HG03045 (cell line): ENCODE measurements around the gene SRMS.

Experiments
- ATAC-seq: cut with Tn5 transposase; IDR thresholded peaks from one replicate; pipeline ENCODE4 v1.9.1; 2021; ENCODE audit warnings: mild to moderate bottlenecking, moderate library complexity; ENCODE audit not compliant: unreplicated experiment

Gene SRMS

DNA sequence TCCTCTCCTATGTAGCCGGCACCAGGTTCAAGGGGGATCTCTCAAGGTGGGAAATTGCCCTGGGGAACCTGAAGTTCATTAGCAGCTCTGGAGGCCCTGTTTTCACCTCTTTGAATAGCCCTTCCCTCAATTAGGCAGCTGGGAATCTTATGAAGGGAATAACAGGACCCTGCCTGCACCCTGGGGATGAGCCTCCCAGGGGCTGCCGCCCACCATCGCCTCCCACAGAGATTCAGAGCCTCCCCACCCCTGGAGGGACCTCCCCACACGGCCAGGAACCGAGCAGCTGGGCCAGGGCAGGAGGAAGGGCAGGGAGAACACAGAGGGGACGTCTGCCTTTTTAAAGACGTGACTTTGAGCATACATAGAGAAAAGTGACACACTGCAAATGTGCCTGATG is 44.0 kb downstream of the SRMS start:
- ATAC-seq: no peak

DNA sequence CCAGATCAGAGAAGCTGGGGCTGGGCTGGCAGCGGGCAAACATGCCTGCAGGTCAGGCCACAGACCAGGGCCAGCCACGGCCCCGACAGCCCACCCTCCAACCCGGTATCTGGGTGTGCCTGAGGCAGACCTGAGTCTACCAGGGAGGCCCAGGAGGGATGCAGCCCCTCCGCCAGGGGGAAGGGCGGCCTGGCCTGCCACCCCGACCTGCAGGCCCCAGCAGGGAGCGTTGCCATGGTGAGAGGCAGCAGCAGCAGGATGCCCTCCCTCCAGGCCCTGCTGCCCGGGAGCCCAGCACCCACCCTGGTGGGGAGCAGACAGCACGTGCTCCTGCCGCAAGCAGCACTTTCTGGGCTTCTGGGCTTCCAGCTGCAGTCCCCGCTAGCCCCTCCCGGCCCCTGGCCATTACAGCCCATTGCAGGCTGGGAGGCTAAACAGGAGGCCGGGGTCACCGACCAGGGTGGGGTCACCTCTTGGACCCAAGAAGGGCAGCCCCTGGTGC is 44.8 kb downstream of the SRMS start:
- no peak for ATAC-seq

DNA sequence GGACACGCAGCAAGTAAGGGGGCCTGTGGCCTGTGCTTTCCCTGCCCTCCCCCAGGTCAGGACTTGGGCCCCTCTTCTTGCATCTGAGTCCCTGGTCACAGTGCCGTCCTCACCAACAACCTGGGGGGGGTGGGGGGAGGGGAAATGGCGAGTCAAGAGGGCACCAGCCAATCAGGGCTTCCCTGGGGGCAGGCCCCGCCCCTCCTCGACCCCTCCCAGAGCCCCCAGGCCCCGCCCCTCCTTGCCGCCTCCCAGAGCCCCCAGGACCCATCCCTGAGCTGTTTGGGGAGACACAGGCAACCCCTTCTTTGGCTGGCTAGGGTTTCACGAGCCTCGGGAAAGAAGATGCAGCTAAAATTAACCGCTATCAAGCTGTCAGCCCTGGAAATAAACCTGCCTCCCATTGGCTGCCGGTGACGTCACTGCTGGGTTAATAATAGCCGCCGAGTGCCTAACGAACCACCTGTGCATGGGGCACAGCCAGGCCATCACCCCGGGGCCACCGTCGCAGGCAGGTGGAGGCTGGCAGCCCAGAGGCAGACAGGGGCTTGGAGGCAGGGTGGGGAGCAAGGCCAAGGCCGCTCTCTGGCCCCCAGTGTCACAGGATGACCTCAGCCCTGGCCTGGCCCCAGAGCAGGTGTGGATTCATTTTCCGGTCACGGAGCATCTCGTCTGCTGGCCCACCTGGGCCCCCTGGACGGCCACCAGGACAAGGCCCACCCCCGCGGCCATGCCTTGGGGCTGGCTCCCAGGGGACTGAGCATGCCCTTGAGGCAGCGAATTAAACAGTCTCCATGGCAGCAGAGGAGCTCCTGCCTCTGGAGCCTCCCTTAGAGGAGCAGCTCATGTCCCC is 45.5 kb downstream of the SRMS start:
- no peak for ATAC-seq

DNA sequence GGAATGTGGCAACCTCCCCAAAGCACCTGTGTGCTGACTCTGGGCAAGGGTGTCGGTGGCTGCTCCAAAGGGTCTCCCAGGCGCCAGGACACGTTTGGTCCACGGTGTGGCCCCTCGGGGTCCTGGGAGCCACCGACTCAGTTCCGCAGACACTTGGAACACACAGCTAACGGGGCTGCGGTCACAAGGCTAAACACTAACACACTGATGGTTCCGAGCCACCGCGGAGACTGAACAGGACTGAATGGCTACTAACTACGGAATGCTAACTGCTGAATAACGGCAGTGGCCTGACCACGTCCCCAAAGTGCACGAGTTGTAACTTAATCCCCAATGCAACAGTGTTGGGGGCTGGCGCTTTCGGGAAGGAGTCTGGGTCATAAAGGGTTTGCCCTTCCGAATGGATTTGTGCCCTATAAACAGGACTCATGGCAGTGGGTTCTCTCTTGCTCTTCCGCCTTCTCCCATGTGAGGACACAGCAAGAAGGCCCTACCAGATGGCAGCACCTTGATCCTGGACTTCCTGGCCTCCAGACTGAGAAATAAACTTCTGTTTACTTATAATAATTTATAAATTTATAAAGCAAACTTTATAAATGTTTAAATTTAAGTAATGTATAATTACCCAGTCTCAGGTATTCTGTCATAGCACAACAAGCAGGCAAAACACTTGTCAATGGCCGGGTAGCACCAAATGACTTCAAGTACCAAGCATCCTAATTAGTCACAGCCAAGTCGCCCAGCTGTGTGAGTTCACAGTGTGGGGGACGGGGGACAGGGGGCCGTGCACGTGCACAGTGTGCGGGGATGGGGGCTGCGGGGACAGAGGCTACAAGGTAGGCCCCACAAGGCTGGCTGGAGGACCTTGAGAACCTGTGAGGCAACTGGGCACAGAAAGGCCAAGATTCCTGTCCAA is 46.4 kb downstream of the SRMS start:
- ATAC-seq: no peak

DNA sequence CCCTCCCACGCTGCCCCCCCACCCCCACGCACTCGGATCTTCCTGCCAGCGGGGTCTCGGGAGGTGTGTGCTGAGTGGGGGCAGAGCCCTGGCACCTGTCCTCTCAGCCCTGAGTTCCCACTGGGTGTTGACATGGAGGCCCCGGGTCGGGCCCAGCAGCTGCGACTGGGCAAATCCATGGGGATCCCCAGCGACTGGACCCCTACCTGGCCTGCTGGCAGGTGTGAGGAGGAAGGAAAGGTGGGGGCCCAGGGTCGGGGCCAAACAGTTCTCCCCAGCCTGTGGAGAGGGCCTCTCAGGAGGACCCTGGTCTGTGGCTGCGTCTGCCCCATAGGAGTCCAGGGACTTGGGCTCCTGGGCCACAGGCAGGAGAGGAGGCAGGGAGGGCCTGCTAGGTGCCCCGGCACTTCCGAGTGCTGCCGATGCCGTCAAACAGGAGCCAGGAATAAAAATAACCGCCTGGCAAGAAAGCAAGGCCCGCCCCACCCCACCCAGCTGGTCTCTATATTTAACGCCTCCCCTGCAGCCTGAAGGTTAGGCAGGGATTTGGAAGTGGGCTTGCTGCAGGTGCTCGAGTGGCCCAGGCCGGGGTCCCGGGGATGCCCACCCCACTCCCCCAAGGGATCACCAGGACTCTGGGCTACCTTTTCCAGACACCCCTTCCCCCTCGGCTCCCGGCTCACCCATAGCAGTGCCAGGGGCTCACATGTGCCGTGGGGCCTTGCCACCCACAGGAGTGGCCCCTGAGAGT is 47.2 kb downstream of the SRMS start:
- no peak for ATAC-seq

DNA sequence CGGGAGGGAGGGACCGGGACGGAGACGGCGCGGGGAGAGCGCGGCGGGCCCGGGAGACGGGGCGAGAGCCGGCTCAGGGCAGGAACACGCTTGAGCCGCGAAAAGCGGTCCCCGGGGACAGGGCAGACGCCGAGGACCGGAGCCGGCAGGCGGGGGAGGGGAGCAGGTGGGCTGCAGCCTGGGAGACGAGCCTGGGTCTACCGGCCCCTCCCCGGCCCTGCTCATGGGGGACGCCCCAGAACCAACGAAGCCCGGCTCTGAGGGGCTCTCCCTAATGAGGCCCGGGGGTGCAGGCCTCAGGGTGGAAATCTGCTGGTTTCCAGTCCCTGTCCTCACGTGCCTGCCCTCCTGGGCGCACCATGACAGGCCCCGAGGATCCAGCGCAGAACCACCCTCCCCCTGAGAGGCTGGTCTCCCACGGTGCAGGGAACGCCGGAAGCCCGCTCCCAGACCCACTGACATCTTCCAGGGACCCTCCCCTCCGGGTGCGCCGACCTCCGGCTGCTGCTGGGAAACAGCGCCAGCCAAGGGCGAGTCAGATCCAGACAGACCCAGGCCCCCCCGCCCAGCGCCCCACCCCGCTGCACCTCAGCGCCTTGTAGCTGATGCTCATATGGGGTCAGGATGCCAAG is 48.1 kb downstream of the SRMS start:
- no peak for ATAC-seq

DNA sequence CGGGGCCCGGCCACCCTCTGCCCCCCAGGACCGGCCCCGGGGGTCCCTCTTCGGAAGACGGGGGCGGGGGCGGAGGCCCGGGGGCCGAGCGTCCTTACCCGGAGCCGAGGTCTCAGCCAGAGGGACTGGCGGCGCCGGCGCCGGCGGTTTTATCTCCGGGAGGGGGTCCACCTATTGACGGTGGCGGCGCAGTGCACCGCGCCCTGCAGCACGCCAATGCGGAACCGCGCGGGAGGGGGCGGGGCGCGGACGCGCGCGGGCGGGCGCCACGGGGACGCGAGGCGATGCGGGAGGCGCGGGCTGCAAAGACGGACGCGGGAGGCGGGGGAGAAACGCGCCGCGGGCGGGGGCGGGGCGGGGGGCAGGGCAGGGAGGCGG is 48.6 kb downstream of the SRMS start, which contains the start of gene EEF1A2:
EEF1A2 (minus strand) TSS at position 124 of the 378 bp plus-strand sequence. CDS start 1,320 bp downstream, outside the sequence.
- ATAC-seq: no peak

DNA sequence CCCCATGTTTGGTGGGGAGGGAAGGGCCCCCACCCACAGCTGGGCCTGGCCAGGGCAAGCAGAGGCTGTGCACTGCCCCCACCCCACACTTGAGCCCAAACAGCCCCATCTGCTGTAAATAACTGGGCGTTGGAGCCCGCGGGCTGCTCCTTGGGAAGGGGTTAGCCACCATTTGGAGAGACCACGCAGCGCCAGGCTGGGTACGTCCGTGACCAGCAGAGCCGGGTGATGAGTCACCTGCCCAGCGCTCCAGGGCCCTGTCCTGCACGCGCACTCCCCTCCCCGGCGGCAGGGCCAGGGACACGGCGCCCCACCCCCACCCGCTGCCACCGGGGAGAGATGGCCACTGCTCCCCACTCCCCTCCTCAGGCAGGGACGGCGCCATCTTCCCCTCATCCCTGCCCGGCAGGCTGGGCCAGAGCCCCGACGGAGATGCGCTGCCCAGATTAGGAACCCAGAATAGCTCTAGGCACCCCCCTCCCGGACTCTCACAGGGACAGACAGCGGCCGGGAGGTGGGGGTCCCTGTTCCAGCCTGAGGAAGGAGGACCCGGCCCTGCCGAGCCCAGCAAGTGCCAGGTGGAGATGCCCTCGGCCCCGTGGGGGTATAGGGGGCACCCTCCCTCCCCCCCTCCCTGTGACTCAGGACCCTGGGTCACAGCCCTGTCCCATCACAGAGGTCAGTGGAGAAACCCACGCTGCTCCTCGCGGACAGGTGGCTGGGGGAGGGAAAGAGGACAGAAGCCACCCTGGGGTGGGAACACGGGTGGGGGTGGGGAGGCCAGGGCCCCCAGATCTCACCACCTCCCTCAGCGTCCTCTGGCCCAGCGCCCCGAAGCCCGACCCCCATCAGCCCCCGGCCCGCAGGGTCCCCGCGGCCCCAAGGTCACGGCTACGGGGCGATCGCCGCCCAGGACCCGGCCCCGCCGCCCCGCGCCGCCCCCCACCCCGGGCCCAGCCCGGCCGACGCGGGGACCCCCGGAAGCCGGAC is 49.3 kb downstream of the SRMS start:
- no peak for ATAC-seq

DNA sequence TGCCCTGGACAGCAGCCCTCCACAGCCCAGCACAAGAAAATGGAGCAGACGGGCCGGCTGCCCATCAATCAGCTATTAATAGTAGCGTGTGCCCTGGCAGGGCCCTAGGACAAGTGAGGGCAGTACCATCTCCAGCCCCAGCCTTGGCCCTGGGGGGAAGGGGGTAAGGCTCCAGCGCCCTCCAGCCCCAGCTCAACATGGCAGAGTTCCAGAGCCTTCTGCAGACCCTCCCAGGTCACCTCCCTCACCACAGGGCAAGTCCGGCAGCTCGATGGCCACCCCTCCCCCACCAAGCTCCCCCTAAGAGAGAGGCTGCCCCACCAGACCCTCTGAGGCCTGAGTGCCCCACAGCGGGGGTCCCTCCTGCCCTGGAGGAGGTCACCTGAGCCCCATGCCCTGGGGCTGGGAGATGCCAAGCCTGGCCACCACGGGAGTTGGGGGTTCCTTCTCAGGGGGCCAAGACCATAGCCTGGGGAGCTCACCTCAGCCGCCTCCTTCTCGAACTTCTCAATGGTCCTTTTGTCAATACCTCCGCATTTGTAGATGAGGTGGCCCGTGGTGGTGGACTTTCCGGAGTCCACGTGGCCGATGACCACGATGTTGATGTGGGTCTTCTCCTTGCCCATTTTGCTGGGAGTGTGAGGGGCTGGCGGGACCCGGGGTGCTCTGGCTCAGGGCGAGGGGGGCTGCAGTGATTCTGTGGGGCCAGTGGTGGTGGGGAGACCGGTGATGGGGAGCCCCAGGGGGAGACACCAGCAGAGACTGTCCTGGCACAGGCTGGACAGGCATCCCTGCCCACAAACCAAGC is 50.2 kb downstream of the SRMS start:
- no peak for ATAC-seq

DNA sequence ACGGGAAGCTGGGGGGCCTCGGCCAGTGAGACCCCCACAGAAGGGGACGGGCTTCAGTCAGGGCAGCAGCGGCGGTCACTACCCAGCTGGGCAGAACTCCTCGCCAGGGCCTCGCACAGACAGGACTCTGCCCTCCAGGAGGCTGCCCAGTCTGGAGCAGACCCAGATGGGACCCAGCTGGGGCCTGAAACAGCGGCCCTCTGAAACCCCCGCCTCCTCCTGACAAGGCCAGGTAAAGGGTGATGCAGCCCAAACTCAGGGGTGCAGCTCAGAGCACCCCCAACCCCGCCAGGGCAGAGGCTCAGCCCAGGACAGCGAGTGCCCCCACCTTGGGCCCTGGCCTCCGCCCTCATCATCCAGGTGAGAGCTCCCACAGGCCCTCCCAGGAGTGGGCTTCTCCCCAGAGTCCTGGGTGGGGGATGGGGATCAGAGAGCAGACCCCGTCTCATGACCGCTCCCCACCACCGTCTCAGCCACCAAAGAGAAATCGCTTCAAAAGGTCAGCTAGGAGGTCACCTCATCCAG is 50.9 kb downstream of the SRMS start:
- no peak for ATAC-seq

DNA sequence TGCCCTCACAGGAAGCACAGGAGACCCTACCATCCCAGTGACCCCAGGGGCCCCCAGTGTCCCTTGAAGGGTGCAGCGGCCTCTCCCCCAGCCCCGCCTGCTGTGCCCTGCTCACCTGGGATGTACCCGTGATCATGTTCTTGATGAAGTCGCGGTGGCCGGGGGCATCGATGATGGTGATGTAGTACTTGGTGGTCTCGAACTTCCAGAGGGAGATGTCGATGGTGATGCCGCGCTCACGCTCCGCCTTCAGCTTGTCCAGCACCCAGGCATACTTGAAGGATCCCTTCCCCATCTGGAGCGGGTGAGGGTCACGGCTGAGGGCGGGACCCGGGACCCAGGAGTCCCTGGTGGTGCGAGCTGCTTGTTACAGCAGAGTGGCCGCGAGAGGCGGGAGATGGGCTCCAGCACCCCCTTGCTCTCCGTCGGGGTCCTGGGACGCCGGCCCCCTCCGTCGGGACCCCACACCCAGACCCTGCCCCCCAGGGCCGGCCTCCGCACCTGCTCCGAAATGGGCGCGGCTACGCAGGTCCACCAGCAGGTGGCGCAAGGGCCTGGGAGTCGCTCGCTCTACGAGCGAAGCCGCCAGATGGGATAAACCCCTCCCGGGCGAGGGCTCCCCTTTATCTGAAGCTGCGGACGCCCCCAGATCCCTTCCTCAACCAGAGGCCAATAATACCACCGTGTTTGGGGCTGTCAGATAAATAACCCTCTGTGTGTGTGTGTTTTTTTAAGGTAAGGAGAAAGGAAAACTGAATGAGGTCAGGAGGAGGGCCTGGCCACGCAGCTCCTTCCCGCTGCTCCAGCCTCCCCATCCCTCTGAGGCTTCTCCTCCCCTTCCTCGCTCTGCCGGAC is 51.6 kb downstream of the SRMS start:
- no peak for ATAC-seq

DNA sequence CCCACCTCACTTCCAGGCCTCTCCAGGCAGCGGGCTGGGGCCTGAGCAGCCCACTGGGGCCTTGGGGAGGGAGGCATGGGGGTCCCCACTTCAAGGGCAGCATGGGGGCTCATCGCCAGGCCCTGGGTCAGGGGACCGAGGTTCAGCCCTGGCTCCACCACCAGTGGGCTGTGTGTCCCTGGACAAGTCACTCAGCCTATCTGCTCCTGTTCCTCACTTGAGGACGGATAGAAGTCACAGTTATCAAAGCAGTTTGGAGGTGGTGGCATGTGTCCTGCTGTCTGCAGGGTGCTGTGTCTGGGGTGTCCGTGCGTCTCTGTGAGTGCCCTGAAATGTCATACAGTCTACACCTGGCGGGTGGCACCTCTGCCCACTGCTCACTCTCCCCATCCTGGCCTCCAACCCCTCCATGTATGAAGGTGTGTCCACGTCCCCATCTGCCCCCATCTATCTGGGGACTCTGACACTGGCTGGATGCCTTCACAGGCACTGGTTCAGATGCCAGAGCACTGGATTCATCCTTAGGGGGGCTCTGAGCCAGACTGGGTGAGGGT is 52.3 kb downstream of the SRMS start:
- no peak for ATAC-seq

DNA sequence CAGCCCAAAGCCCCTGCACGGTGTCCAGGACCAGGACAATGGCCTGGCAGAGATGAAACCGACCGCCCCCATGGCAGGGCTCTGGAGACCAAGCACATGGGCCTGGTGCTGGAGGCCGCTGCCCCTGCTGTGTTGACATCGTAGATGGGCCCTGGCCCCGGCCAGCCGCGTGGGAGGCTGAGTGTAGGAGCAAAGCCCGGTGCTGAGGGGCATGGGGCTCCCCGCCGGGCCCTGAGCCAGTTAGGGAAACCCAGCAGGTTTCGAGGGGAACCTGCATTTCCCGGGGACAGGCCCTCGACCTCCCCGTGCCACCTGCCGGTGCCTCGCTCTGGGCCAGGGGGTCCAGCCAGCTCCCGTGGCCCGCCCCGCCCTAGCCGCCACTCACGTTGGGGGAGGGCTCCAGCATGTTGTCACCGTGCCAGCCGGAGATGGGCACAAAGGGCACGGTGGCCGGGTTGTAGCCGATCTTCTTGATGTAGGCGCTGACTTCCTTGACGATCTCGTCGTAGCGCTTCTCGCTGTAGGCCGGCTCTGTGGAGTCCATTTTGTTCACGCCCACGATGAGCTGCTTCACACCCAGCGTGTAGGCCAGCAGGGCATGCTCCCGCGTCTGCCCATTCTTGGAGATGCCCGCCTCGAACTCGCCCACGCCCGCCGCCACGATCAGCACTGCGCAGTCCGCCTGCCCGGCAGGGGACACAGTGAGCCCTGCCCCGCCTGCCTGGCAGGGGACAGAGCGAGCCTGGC is 53.0 kb downstream of the SRMS start:
- no peak for ATAC-seq

DNA sequence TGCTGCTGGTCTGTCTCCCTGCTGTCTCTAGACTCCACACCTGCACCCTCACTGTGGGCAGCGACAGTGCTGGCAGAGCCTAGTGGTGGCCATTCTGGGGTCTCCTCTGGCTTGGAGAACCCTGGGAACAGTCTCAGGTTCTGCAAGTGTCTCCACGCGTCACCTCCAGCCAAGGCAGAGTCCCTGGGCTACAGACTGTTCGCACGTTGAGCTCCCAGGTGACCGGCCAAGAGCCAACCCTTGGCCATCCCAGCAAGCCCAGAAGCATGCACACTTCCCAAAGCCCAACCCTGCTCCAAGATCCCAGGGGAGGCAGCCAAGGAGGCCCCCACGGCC is 53.5 kb downstream of the SRMS start:
- ATAC-seq: no peak

DNA sequence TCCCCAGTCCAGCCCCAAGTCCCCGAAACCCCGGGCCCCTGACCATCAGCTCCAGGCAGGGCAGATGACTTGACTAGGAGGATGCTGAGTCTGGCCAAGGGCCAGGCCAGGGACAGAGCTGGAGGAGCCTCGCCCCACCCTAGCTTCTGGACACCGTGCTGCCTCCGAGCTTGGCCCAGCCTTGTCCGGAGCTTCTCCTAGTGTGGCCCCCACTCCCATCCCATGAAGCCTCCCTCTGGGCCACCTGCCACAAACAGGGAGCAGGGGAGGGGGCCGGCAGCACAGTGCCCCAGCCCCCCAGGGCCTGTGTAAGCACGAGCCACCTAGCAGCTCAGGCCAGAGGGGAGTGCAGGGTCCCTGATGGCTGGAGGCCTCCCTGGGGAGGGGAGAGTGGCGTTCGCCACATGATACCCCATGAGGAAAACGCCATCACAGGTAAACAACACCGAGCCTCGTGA is 54.0 kb downstream of the SRMS start:
- no peak for ATAC-seq

DNA sequence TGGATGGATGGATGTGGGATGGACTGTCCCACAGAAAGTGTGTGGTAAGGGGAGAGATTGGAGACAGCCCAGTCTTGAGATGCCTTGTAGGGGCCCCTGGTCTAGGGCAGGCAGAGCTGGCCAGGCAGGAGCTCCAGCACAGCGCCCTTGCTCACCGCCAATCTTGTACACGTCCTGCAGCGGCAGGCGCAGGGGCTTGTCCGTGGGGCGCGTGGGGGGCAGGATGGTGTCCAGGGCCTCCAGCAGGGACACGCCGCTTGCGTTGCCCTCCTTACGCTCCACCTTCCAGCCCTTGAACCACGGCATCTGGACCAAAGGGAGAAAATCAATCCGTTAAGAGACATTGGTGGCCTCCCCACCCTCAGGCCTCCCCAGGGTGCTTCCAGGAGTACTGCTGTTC is 54.6 kb downstream of the SRMS start:
- ATAC-seq: no peak
